GM12874 (cell line): ENCODE measurements around the gene SLC44A5.

ENCODE experiments used
- CTCF ChIP-seq: IDR thresholded peaks from 2 replicates; pipeline ENCODE4 v1.5.1; 2011; ENCODE audit warnings: low read depth, mild to moderate bottlenecking, control low read depth, low read length, moderate library complexity; ENCODE audit not compliant: insufficient read depth

The SLC44A5 gene

GRCh38 chr1:75611014-75611413 is at the start of gene SLC44A5:
TSS of gene SLC44A5 (minus strand) at chr1:75611114. CDS start at chr1:75541447, 69,667 bp downstream.
- no peak for TF ChIP-seq CTCF

- no peak for TF ChIP-seq CTCF
These were observed 45.0 kb upstream of the SLC44A5 start for GRCh38 chr1:75655931-75656330.

GRCh38 chr1:75643460-75643859 is 32.5 kb upstream of the SLC44A5 start:
- no peak for TF ChIP-seq CTCF

- no peak for TF ChIP-seq CTCF
These were observed 30.4 kb upstream of the SLC44A5 start for GRCh38 chr1:75641325-75641724.

GRCh38 chr1:75640137-75640536 is 29.2 kb upstream of the SLC44A5 start:
- TF ChIP-seq CTCF = no peak

GRCh38 chr1:75632350-75632949 is 21.5 kb upstream of the SLC44A5 start:
- TF ChIP-seq CTCF = peak; percentile 61

GRCh38 chr1:75630998-75631397 is 20.1 kb upstream of the SLC44A5 start:
- TF ChIP-seq CTCF = no peak
